CD14-positive monocyte (primary cell): Measurements from ENCODE around the gene ANKRD50. TPM values are rescaled to one million over a fixed set of nuclear protein-coding genes. Genes with fewer than 3 reads are reported as not detected.

ENCODE experiments used
- DNase-seq, 3 donors: peaks; one replicate each; pipeline ENCODE4 v3.0.0-alpha.2; 2011 to 2022
- H2AFZ ChIP-seq: 2 replicates; pipeline ENCODE4 v1.6.0; 2012; ENCODE audit warnings: mild to moderate bottlenecking, low read depth, low read length, inconsistent platforms; ENCODE audit not compliant: insufficient read depth, poor library complexity, severe bottlenecking
- H3K27ac ChIP-seq, 2 donors: 1 replicate in 1 of 2; 2 replicates in 1 of 2; pipeline ENCODE4 v1.5.1; 2012 to 2013; ENCODE audit warnings: low read length in 2 of 2, control low read depth in 1 of 2, inconsistent platforms in 1 of 2, low read depth in 1 of 2, mild to moderate bottlenecking in 1 of 2
- H3K27me3 ChIP-seq, 2 donors: one replicate each; pipeline versions ENCODE4 v1.6.0 to v1.6.1; 2011 to 2013; ENCODE audit warnings: low read length in 2 of 2; ENCODE audit not compliant: control insufficient read depth in 2 of 2, insufficient read depth in 2 of 2
- H3K36me3 ChIP-seq, 2 donors: replicated peaks in 1 of 2; 1 replicate in 1 of 2; 2 replicates in 1 of 2; pipeline versions ENCODE4 v1.5.1 to v1.6.1; 2012 to 2013; ENCODE audit warnings: low read length in 2 of 2, control low read depth in 1 of 2, inconsistent platforms in 1 of 2, mild to moderate bottlenecking in 1 of 2; ENCODE audit not compliant: insufficient read depth in 2 of 2, control insufficient read depth in 1 of 2
- H3K4me1 ChIP-seq, 2 donors: 1 replicate in 1 of 2; 2 replicates in 1 of 2; pipeline versions ENCODE4 v1.5.1 to v1.6.1; 2012 to 2013; ENCODE audit warnings: low read length in 2 of 2, control low read depth in 1 of 2, inconsistent platforms in 1 of 2, mild to moderate bottlenecking in 1 of 2, moderate library complexity in 1 of 2; ENCODE audit not compliant: insufficient read depth in 2 of 2, control insufficient read depth in 1 of 2
- H3K4me2 ChIP-seq: replicated peaks from 2 replicates; pipeline ENCODE3; 2012; ENCODE audit warnings: low read length, moderate library complexity, mild to moderate bottlenecking; ENCODE audit not compliant: poor library complexity, severe bottlenecking; ENCODE audit errors: extremely low read depth
- H3K4me3 ChIP-seq, 3 experiments: fragments of 200-600 bp in 1 of 3; sonication (generic) in 1 of 3; replicated peaks in 1 of 3; 1 replicate in 2 of 3; 2 replicates in 1 of 3; pipeline ENCODE4 v1.5.1; 2011 to 2013; ENCODE audit warnings: low read length in 3 of 3, mild to moderate bottlenecking in 3 of 3, control low read depth in 2 of 3, low read depth in 2 of 3, inconsistent platforms in 1 of 3, moderate library complexity in 1 of 3
- H3K79me2 ChIP-seq: 2 replicates; pipeline ENCODE4 v1.6.0; 2012; ENCODE audit warnings: mild to moderate bottlenecking, control low read depth, inconsistent platforms, low read length, moderate library complexity; ENCODE audit not compliant: insufficient read depth
- H3K9ac ChIP-seq: 2 replicates; pipeline ENCODE4 v1.6.0; 2017; ENCODE audit warnings: low read length, mild to moderate bottlenecking; ENCODE audit not compliant: insufficient read depth, poor library complexity, severe bottlenecking
- H3K9me3 ChIP-seq, 2 donors: replicated peaks in 1 of 2; 1 replicate in 1 of 2; 2 replicates in 1 of 2; pipeline versions ENCODE4 v1.5.1 to v1.6.1; 2012 to 2013; ENCODE audit warnings: low read length in 2 of 2, control low read depth in 1 of 2; ENCODE audit not compliant: control insufficient read depth in 1 of 2, insufficient read depth in 1 of 2
- H4K20me1 ChIP-seq: 2 replicates; pipeline ENCODE4 v1.6.0; 2012; ENCODE audit warnings: mild to moderate bottlenecking, low read length, control low read depth, moderate library complexity; ENCODE audit not compliant: insufficient read depth
- H3K27ac Mint-ChIP-seq, 7 donors: one replicate each; pipeline ENCODE4 v1.8.0; 2020; ENCODE audit warnings: mild to moderate bottlenecking in 7 of 7, mixed read lengths in 7 of 7, moderate library complexity in 6 of 7, inconsistent platforms in 2 of 7
- H3K27me3 Mint-ChIP-seq, 3 donors: one replicate each; pipeline ENCODE4 v1.8.0; 2021 to 2022; ENCODE audit warnings: low read depth in 3 of 3, mild to moderate bottlenecking in 3 of 3, mixed read lengths in 3 of 3, moderate library complexity in 3 of 3, inconsistent platforms in 1 of 3
- H3K36me3 Mint-ChIP-seq, 2 donors: one replicate each; pipeline ENCODE4 v1.8.0; 2020; ENCODE audit warnings: mixed read lengths in 2 of 2, inconsistent platforms in 1 of 2, mild to moderate bottlenecking in 1 of 2
- H3K4me1 Mint-ChIP-seq: one replicate; pipeline ENCODE4 v1.8.0; 2020; ENCODE audit warnings: mild to moderate bottlenecking, mixed read lengths
- H3K4me3 Mint-ChIP-seq, 2 donors: one replicate each; pipeline ENCODE4 v1.8.0; 2020; ENCODE audit warnings: mild to moderate bottlenecking in 2 of 2, mixed read lengths in 2 of 2, moderate library complexity in 1 of 2
- H3K9me3 Mint-ChIP-seq, 7 donors: one replicate each; pipeline ENCODE4 v1.8.0; 2020 to 2022; ENCODE audit warnings: mixed read lengths in 7 of 7, mild to moderate bottlenecking in 6 of 7, moderate library complexity in 6 of 7, inconsistent platforms in 2 of 7
- CTCF ChIP-seq: fragments of 200-600 bp; IDR thresholded peaks from one replicate; pipeline ENCODE4 v1.8.0; 2022; ENCODE audit warnings: antibody characterized with exemption, mild to moderate bottlenecking
- WGBS: methylation state at CpG from one replicate; pipeline ENCODE4 v1.1.5; 2013; ENCODE audit warnings: missing lambda C conversion rate; ENCODE audit not compliant: insufficient coverage; 5-methylcytosine and 5-hydroxymethylcytosine counted together
- intact Hi-C, 2 donors: fragments of 100-400 bp; cut with micrococcal nuclease; formaldehyde crosslinking; loops; one replicate each; pipeline versions ENCODE4 v1.15.0 to v1.15.1; 2023
- polyA plus RNA-seq, 3 donors: library from polyadenylated mRNA; depleted of rRNA in 1 of 3; unstranded in 2 of 3; stranded (reverse) in 1 of 3; fragments of 300-500 nt in 2 of 3; fragments of >200 nt in 1 of 3; fragmentation: Illumina TruSeq in 2 of 3; gene quantifications; 1 replicate in 2 of 3; 2 replicates in 1 of 3; pipeline ENCODE4 v1.2.3, GENCODE V29; 2012 to 2021

ANKRD50 gene
- polyA plus RNA-seq, 3 donors: 2.6 to 6.4 (median 5.0) TPM

- no peak overlapping the region for H3K9ac ChIP-seq
- peak overlapping the region in 1 of 2 donors; percentile 95 for H3K27ac ChIP-seq
- peaks cover 0 to 15% of the 10 kb centered on the region in 2 donors for H3K36me3 ChIP-seq
- DNase-seq: peak in 2 of 3 donors; percentile 25 to 43
- H3K27ac Mint-ChIP-seq: peak overlapping the region in 1 of 7 donors; percentile 31
- peak overlapping the region; percentile 88 to 94 (median 93) for H3K4me3 ChIP-seq
- peak overlapping the region in 1 of 2 donors; percentile 59 for H3K4me3 Mint-ChIP-seq
- peaks cover 53% of the 10 kb centered on the region for H4K20me1 ChIP-seq
- intact Hi-C loops: loop anchor here in 1 of 2 donors (10.0 kb wide), 1 partner anchor 895 kb away; no protein-coding TSS in a partner anchor
- H3K27me3 Mint-ChIP-seq: no peaks in the 10 kb centered on the region
- peaks cover 31% of the 10 kb centered on the region for H3K4me1 Mint-ChIP-seq
- whole genome bisulfite sequencing: 96% methylated on average over 3 of the region's 7 CpGs
- peaks cover 13 to 15% of the 10 kb centered on the region in 2 donors for H3K36me3 Mint-ChIP-seq
- no peaks in the 10 kb centered on the region for H3K9me3 Mint-ChIP-seq
- peak overlapping the region; percentile 92 for H3K4me2 ChIP-seq
- peaks cover 25 to 44% of the 10 kb centered on the region in 2 donors for H3K4me1 ChIP-seq
- no peak overlapping the region for H2AFZ ChIP-seq
- no peaks in the 10 kb centered on the region for H3K9me3 ChIP-seq
- H3K79me2 ChIP-seq: peaks cover 68% of the 10 kb centered on the region
- TF ChIP-seq CTCF: no peak
- H3K27me3 ChIP-seq: no peaks in the 10 kb centered on the region
Observed at GRCh38 chr4:124710015-124710741, 2.4 kb downstream of the ANKRD50 start.

- DNase-seq: no peak
- Histone ChIP-seq H3K36me3 (peaks cover 0 to 15% of the 10 kb centered on the region in 2 donors), H4K20me1 (peaks cover 64% of the 10 kb centered on the region), H3K9ac (no peak overlapping the region), H3K79me2 (peaks cover 81% of the 10 kb centered on the region), H3K27me3 (no peaks in the 10 kb centered on the region), H3K4me3 (no peak overlapping the region), H3K27ac (no peak overlapping the region), H2AFZ (no peak overlapping the region), H3K4me1 (peaks cover 26 to 52% of the 10 kb centered on the region in 2 donors), H3K4me2 (peak overlapping the region; percentile 17), H3K9me3 (no peaks in the 10 kb centered on the region)
- WGBS: no CpG with 5 or more reads among the region's 1 CpG
- intact Hi-C loops: no loop called here
- no peak for TF ChIP-seq CTCF
- peak overlapping the region in 1 of 2 donors; percentile 23 for H3K4me3 Mint-ChIP-seq
- peaks cover 42% of the 10 kb centered on the region for H3K4me1 Mint-ChIP-seq
- peaks cover 22 to 23% of the 10 kb centered on the region in 2 donors for H3K36me3 Mint-ChIP-seq
- H3K27me3 Mint-ChIP-seq: no peaks in the 10 kb centered on the region
- H3K27ac Mint-ChIP-seq: peak overlapping the region in 4 of 7 donors; percentile 34 to 80 (median 62)
- H3K9me3 Mint-ChIP-seq: peaks cover 0 to 2% (median 0%) of the 10 kb centered on the region in 7 donors
Observed at GRCh38 chr4:124708517-124709300, 3.8 kb downstream of the ANKRD50 start.
